ENCODE data around the gene BORCS5. TPM values are rescaled to one million over a fixed set of nuclear protein-coding genes. Genes with fewer than 3 reads are reported as not detected.
"Not testable (repeated sequence)": the region's sequence is repeated elsewhere in the genome, so short reads cannot be mapped to it uniquely, and the experiment has no call there.

Gene BORCS5
- polyA plus RNA-seq (2013, experiment 1 of 2) = 5.6 TPM
- polyA plus RNA-seq (2013, experiment 2 of 2) = 6.1 TPM

GRCh38 chr12:12356896-12357718 is at the start of gene BORCS5:
Gene BORCS5 (plus strand): TSS chr12:12357078. CDS start chr12:12357452, 374 bp downstream.
- Histone ChIP-seq H3K9ac (ENCODE audit: low read depth, low read length) (peak within 1 kb of the TSS; percentile 75), H3K27me3 (ENCODE audit: insufficient read depth, low read length) (no peaks in the 10 kb centered on the region), H3K27ac (ENCODE audit: low read depth, low read length) (peak within 1 kb of the TSS; percentile 71; the same call in 1 of the 2 replicates), H3K36me3 (ENCODE audit: insufficient read depth, low read length) (no peaks in the 10 kb centered on the region), H3K9me3 (ENCODE audit: insufficient read depth, low read depth, low read length) (no peaks in the 10 kb centered on the region), H3K4me1 (ENCODE audit: insufficient read depth, low read length) (peaks cover 9% of the 10 kb centered on the region), H3K4me3 (ENCODE audit: low read length) (peak within 1 kb of the TSS; percentile 80)
- WGBS = under 1% methylated on average over 72 of the region's 72 CpGs

- 85% methylated on average over 10 of the region's 10 CpGs for WGBS
These were observed 46.2 kb upstream of the BORCS5 start for GRCh38 chr12:12310695-12311094.

GRCh38 chr12:12315838-12316237 is 41.0 kb upstream of the BORCS5 start:
- Histone ChIP-seq H3K9me3 (ENCODE audit: insufficient read depth, low read depth, low read length) (no peaks in the 10 kb centered on the region), H3K36me3 (ENCODE audit: insufficient read depth, low read length) (no peaks in the 10 kb centered on the region), H3K27me3 (ENCODE audit: insufficient read depth, low read length) (no peaks in the 10 kb centered on the region), H3K4me1 (ENCODE audit: insufficient read depth, low read length) (peaks cover 13% of the 10 kb centered on the region), H3K4me3 (ENCODE audit: low read length) (no peak overlapping the region), H3K9ac (ENCODE audit: low read depth, low read length) (no peak overlapping the region), H3K27ac (ENCODE audit: low read depth, low read length) (no peak overlapping the region)

More at GRCh38 chr12:12310695-12311094, 46.2 kb upstream of the BORCS5 start:
- not testable (repeated sequence) for H3K27ac ChIP-seq (ENCODE audit: low read depth, low read length); H3K9ac ChIP-seq (ENCODE audit: low read depth, low read length); H3K9me3 ChIP-seq (ENCODE audit: insufficient read depth, low read depth, low read length); H3K4me3 ChIP-seq (ENCODE audit: low read length); H3K4me1 ChIP-seq (ENCODE audit: insufficient read depth, low read length); H3K27me3 ChIP-seq (ENCODE audit: insufficient read depth, low read length); H3K36me3 ChIP-seq (ENCODE audit: insufficient read depth, low read length)

- WGBS = 53% methylated on average over 9 of the region's 9 CpGs
- H3K36me3 ChIP-seq (ENCODE audit: insufficient read depth, low read length) = no peaks in the 10 kb centered on the region
- H3K9me3 ChIP-seq (ENCODE audit: insufficient read depth, low read depth, low read length) = no peaks in the 10 kb centered on the region
- peaks cover 13% of the 10 kb centered on the region for H3K4me1 ChIP-seq (ENCODE audit: insufficient read depth, low read length)
- H3K27me3 ChIP-seq (ENCODE audit: insufficient read depth, low read length) = no peaks in the 10 kb centered on the region
- 0 out of 2 replicates have a peak overlapping the region, but pooled peaks have one; percentile 3 for H3K9ac ChIP-seq (ENCODE audit: low read depth, low read length)
- H3K4me3 ChIP-seq (ENCODE audit: low read length) = 0 out of 2 replicates have a peak overlapping the region, but pooled peaks have one; percentile 14
- H3K27ac ChIP-seq (ENCODE audit: low read depth, low read length) = peak overlapping the region; percentile 45; the same call in 1 of the 2 replicates
These were observed 37.3 kb upstream of the BORCS5 start for GRCh38 chr12:12319451-12320183.

- Histone ChIP-seq H3K9me3 (ENCODE audit: insufficient read depth, low read depth, low read length) (no peaks in the 10 kb centered on the region), H3K4me1 (ENCODE audit: insufficient read depth, low read length) (peaks cover 13% of the 10 kb centered on the region), H3K4me3 (ENCODE audit: low read length) (no peak overlapping the region), H3K27me3 (ENCODE audit: insufficient read depth, low read length) (no peaks in the 10 kb centered on the region), H3K9ac (ENCODE audit: low read depth, low read length) (no peak overlapping the region), H3K36me3 (ENCODE audit: insufficient read depth, low read length) (no peaks in the 10 kb centered on the region), H3K27ac (ENCODE audit: low read depth, low read length) (no peak overlapping the region)
- 86% methylated on average over 3 of the region's 4 CpGs for WGBS
These were observed 33.8 kb upstream of the BORCS5 start for GRCh38 chr12:12323118-12323517.

- Histone ChIP-seq H3K4me1 (ENCODE audit: insufficient read depth, low read length) (peaks cover 13% of the 10 kb centered on the region), H3K27ac (ENCODE audit: low read depth, low read length) (no peak overlapping the region), H3K36me3 (ENCODE audit: insufficient read depth, low read length) (no peaks in the 10 kb centered on the region), H3K27me3 (ENCODE audit: insufficient read depth, low read length) (no peaks in the 10 kb centered on the region), H3K9ac (ENCODE audit: low read depth, low read length) (no peak overlapping the region), H3K4me3 (ENCODE audit: low read length) (no peak overlapping the region), H3K9me3 (ENCODE audit: insufficient read depth, low read depth, low read length) (no peaks in the 10 kb centered on the region)
- WGBS = 92% methylated on average over 9 of the region's 9 CpGs
These were observed 33.3 kb upstream of the BORCS5 start for GRCh38 chr12:12323591-12323990.

GRCh38 chr12:12326262-12326661 is 30.6 kb upstream of the BORCS5 start:
- Histone ChIP-seq H3K27ac (ENCODE audit: low read depth, low read length) (no peak overlapping the region), H3K27me3 (ENCODE audit: insufficient read depth, low read length) (no peaks in the 10 kb centered on the region), H3K9me3 (ENCODE audit: insufficient read depth, low read depth, low read length) (no peaks in the 10 kb centered on the region), H3K4me1 (ENCODE audit: insufficient read depth, low read length) (peaks cover 3% of the 10 kb centered on the region; the same call in 1 of the 2 replicates), H3K4me3 (ENCODE audit: low read length) (no peak overlapping the region), H3K36me3 (ENCODE audit: insufficient read depth, low read length) (no peaks in the 10 kb centered on the region), H3K9ac (ENCODE audit: low read depth, low read length) (no peak overlapping the region)
- WGBS = 97% methylated on average over 3 of the region's 3 CpGs

GRCh38 chr12:12327802-12328201 is 29.1 kb upstream of the BORCS5 start:
- no peaks in the 10 kb centered on the region for H3K9me3 ChIP-seq (ENCODE audit: insufficient read depth, low read depth, low read length)
- no peaks in the 10 kb centered on the region for H3K36me3 ChIP-seq (ENCODE audit: insufficient read depth, low read length)
- H3K4me3 ChIP-seq (ENCODE audit: low read length) = no peak overlapping the region
- H3K27me3 ChIP-seq (ENCODE audit: insufficient read depth, low read length) = no peaks in the 10 kb centered on the region
- no peak overlapping the region for H3K27ac ChIP-seq (ENCODE audit: low read depth, low read length)
- WGBS = 0% methylated on average over 1 of the region's 1 CpG
- no peak overlapping the region for H3K9ac ChIP-seq (ENCODE audit: low read depth, low read length)
- H3K4me1 ChIP-seq (ENCODE audit: insufficient read depth, low read length) = peaks cover 13% of the 10 kb centered on the region; the same call in 1 of the 2 replicates

GRCh38 chr12:12331244-12331771 is 25.6 kb upstream of the BORCS5 start:
- Histone ChIP-seq H3K9me3 (ENCODE audit: insufficient read depth, low read depth, low read length) (no peaks in the 10 kb centered on the region), H3K36me3 (ENCODE audit: insufficient read depth, low read length) (no peaks in the 10 kb centered on the region), H3K9ac (ENCODE audit: low read depth, low read length) (no peak overlapping the region), H3K4me1 (ENCODE audit: insufficient read depth, low read length) (peaks cover 13% of the 10 kb centered on the region; the same call in 1 of the 2 replicates), H3K4me3 (ENCODE audit: low read length) (no peak overlapping the region), H3K27ac (ENCODE audit: low read depth, low read length) (no peak overlapping the region), H3K27me3 (ENCODE audit: insufficient read depth, low read length) (no peaks in the 10 kb centered on the region)
- 66% methylated on average over 7 of the region's 7 CpGs for WGBS

GRCh38 chr12:12331896-12332295 is 25.0 kb upstream of the BORCS5 start:
- Histone ChIP-seq H3K9ac (ENCODE audit: low read depth, low read length) (no peak overlapping the region), H3K9me3 (ENCODE audit: insufficient read depth, low read depth, low read length) (no peaks in the 10 kb centered on the region), H3K4me3 (ENCODE audit: low read length) (no peak overlapping the region), H3K27me3 (ENCODE audit: insufficient read depth, low read length) (no peaks in the 10 kb centered on the region), H3K36me3 (ENCODE audit: insufficient read depth, low read length) (no peaks in the 10 kb centered on the region), H3K4me1 (ENCODE audit: insufficient read depth, low read length) (peaks cover 13% of the 10 kb centered on the region; the same call in 1 of the 2 replicates), H3K27ac (ENCODE audit: low read depth, low read length) (no peak overlapping the region)
- WGBS = 78% methylated on average over 1 of the region's 1 CpG

Measured in HUES64 (cell line).